GM19099 (cell line): Measurements from ENCODE around the gene OR6B2.

Source experiments
- POLR2A ChIP-seq: IDR thresholded peaks from 3 replicates; pipeline ENCODE4 v1.6.1; 2011; ENCODE audit warnings: low read depth; ENCODE audit not compliant: insufficient read length; ENCODE audit errors: extremely low read depth

OR6B2 gene

DNA sequence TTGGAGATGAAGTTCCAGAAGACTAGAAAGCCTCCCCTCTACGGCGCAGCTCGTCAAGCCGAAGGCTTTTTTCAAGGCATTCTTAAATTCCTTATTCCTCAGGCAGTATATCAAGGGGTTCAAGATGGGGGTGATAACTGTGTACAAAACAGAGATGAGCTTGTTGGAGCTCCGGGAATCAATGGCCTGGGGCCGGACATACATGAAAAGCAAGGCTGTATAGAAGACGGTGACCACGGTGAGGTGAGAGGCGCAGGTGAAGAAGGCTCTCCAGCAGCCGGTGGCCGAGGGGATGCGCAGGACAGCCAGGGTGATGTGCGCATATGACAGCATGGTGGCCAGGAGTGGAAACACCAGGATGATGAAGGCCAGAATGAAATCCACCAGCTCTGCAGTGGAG is 14.9 kb upstream of the OR6B2 start:
- no peak for TF ChIP-seq POLR2A

DNA sequence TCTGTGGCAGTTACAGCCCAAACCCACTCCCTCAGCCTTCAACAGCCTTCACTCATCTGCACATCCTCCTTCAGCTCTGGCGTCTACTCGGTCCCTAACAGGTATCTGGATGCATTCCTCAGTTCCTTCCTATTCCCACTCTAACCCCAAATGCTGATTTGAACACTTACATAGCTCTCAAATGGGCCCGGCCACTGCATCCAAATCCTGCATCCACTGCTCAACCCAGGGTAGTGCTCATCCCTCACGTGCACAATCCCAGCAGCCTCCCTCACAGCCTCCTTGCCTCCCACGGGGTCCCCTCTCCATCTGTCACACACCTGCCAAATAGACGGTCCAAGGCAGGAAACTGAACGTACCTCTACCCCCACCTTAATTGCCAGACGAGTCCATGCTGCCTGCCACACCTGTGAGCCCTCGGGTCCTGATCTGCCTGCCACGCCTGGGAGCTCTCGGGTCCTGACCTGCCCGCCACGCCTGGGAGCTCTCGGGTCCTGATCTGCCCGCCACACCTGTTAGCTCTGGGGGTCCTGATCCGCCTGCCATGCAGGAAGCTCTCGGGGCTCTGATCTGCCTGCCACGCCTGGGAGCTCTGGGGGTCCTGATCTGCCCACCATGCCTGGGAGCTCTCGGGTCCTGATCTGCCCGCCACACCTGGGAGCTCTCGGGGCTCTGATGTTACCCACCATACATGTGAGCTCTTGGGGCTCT is 13.2 kb upstream of the OR6B2 start:
- no peak for TF ChIP-seq POLR2A

DNA sequence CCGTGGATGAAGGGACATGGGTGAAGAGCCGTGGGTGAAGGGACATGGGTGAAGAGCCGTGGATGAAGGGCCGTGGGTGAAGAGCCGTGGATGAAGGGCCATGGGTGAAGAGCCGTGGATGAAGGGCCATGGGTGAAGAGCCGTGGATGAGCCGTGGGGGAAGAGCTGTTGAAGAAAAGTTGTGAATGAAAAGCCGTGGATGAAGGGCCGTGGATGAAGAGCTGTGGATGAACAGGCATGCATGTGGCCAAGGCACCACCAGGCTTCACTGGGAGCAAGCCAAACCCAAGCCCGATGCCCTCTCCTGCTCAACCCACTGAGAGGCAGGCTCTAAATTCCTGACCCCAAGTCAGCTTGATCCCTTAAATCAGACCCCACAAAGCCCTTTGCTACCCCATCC is 12.5 kb upstream of the OR6B2 start:
- TF ChIP-seq POLR2A, result no peak

DNA sequence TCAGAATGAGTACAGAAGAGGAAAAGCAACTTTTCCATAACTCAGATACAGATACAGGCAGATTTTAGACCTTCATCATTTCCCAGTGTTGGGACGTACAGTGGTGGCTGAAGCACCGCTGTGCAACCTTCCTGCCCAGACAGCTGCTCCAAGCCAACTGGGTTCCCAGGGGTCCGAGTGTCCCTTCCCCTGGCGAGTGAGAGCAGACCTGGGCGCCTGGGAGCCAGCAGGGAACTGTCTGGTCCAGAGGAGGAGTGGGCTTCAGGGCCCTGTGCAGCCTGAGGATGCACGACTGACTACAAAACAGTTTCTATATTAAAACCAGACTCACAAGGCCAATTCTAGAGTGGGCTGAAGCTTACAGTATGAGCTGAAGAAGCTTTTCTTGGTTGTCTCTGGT is 11.1 kb upstream of the OR6B2 start:
- no peak for TF ChIP-seq POLR2A

DNA sequence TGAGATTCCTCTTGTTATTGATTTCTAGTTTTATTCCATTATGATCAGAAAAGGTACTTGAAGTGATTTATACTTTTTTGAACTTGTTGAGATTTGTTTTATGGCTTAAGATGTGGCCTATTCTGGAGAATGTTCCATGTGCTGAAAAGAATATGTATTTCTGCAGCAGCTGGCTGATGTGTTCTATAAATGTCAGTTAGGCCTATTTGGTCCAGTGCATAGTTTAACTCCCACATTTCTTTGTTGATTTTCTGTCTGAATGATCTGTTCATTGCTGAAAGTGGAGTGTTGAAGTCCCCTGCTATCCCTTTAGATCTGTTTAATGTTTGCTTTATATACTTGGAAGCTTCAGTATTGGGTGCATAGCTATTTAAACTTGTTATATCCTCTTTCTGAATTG is 7.1 kb upstream of the OR6B2 start:
- no peak for TF ChIP-seq POLR2A

DNA sequence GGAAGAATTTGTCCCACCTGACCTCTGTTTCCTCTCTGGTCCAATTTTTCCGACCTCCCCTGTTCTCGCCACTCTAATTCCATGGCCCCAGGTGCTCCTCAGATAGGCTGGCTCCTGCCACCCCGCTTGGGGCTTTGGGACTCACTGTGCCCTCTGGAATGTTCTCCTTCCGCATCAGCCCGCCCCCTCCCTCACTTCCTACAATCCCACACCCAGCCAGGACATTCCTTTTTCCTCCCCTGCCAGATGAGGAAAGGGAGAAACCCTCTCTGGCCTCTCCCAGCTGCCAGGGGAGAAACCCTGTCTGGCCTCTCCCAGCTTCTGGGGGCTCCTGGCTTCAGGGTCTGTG is 3.1 kb upstream of the OR6B2 start:
- TF ChIP-seq POLR2A, result no peak

DNA sequence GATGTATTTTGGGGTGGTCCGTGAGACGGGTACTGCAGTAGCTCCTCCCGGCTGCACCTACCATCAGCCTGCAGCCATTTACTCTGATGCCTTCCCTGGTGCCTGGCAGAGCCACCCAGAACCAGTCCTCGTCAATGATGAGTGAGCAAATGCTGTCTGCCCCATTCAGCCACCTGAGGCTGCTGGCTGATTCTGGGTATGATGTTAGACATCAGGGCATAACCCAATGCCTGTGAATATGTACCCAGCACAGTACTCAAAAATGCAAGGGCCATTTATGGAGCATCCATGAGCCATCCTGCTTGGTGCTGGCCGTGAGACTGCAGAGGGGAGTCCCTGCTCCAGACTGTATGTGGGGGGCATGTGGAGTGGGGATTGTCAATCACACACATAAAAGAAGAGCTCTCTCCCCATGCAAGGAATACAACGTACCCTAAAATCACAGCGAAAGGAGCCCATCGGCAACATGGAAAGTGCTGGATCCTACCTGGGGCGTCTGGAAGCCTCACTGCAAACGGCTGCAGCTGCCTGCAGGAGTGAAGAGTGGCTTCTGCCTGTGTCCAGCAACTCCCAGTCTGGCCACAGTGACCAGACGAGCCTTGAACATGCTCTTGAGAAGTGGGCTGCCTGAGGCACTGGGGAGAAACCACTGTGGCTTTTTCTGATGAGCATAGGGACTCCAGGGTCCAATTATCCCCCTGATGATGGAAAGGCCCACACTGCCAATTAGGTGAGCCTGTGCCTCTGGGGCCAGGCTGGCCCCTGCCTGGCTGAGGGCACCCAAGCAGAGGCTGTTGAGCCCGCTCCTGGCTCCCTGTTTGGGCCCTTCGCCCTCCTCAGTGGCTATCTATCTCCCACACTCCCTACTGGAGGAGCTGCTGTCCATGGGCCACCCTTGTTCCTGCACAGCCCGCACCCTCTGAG is 2.4 kb upstream of the OR6B2 start:
- no peak for TF ChIP-seq POLR2A

DNA sequence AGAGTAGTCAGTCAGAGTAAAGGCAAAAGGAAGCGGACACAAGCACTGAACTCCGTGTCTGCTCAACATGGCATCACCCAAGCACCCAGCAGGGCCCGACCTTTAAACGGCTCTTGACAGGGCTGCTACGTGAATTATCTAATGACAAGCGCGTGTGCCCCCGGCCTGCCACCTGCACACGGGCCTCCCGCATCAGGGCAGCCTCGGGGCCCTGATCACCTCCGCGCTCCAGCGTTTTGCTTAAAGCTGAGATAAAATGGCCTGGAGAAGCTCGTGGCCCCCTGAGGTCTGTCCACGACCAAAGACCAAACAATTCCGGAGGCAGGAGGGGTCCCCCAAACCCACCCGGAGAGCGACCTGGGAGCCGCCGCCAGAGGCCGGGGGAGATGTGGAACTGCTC is 5.5 kb downstream of the OR6B2 start:
- no peak for TF ChIP-seq POLR2A

DNA sequence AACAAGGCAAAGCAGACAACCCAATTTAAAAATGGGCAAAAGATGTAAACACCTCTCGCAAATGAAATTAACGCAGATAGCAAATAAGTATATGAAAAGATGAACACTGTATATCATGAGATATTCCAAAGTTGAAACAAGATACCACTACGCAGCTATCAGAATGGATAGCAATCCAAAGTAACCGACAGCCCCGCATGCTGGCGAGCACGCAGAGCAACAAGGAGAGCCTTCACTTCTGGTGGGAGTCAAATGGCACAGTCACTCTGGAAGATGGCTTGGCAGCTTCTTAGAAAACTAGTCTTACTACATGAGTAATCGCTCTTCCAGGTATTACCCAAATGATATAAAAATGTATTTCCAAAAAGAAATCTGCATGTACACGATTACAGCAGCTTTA is 6.4 kb downstream of the OR6B2 start:
- TF ChIP-seq POLR2A, result no peak

DNA sequence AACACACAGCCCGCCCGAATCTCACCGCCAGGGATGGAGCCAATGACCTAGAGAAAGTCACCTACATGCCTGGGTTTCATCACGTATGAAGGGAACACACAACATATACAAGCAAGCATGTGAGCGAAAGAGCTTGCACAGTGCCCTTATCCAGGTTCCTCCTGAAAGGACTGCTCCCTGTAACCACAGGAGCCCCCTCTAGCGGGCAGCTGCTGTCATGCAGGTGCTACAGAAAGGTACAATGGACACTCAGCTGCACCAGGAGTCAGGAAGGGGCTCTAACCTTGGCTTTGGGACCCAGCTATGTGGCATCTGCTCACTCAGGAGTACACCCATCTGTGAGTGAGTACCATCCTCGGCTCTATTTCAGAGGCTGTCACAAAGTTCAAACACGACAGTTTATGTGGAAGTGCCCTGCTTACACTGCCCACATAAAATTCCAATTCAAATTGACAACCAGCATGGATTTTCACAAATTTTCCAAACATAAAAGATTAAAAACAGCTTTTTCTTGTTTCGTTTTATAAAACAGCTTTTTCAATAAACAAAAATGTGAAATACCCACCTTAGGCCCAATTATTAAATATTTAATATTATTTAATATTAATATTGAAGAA is 8.6 kb downstream of the OR6B2 start:
- no peak for TF ChIP-seq POLR2A

DNA sequence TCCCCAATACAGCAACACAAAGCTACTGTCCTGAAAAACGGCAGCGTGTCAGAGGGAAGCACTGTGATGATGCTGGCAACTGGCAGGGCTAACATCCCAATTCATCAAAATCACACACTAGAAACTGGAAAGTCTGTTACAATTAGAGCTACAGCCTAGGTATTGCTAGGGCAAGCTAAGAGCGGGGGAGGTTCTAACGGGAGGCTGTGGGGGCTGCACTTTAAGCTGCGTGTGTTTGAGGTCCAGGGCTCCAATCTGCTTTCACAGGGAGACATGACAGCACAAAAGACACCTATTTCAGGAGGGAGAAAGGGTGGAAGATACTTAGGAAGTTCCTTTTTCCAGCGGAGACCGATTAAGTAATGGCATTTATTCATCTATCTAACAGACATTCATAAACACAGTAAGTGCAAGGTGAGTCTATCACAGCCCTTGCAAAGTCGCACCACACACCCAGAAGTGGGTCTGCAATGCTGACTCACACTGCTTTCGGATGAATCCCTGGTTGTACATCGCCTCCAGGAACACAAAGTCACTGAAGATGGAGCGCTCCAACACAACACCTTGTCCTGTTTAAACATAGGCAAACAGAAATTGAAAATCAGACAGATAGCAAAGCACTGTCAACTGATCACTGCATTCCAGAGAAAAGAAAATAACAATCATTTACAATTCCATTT is 12.0 kb downstream of the OR6B2 start:
- TF ChIP-seq POLR2A, result no peak

DNA sequence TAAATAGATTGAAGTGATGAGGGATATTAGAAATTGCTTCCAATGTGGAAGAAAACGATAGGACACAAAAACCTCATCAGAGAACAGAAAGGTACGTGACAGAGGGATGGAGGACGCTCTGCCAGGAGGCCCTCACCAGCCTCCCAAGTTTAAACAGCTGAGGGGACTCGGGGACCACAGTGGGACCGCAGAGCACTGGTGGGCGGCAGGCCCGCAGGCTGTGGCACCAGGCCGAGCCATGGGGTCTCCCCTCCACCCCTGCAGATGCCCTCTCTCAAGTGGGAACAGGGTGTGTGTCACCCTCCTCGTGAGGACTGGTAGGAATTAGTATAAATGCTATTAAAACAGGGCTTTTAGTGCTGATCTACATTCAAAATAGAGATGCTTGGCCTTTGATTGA is 15.9 kb downstream of the OR6B2 start:
- no peak for TF ChIP-seq POLR2A

DNA sequence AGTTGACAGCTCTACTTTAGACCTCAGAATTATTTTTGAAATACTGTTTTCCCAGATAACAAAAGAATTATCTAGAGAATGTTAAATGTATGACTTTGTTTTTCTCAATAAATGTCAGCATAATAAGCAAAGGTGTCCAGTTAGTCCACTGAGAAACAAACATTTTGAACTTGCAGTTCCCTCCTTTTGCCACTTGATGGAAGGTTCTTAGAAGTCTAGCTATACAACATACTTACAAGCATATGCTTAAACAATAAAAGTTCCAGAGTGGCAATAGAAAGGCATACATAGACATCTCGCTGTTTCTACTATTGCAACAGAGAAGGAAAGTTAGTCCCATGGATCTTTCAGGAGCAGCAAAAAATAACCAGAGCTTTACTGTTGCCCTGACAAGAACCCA is 16.9 kb downstream of the OR6B2 start:
- TF ChIP-seq POLR2A, result no peak

DNA sequence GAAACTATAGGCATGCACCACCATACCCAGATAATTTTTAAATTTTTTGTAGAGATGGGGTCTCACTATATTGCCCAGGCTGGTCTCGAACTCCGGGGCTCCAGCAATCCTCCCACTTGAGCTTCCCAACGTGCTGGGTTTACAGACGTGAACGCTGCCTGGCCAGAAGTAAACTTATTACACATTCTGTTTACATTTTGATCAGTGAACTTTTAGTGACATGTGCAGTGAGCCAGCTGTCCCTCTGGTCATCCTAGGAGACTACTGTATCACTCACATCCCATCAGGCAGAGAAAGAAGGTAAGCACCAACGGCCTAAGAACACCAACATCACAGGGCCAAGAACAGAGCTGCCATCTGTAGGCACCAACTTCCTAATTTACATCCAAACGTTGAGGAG is 27.2 kb downstream of the OR6B2 start:
- no peak for TF ChIP-seq POLR2A

DNA sequence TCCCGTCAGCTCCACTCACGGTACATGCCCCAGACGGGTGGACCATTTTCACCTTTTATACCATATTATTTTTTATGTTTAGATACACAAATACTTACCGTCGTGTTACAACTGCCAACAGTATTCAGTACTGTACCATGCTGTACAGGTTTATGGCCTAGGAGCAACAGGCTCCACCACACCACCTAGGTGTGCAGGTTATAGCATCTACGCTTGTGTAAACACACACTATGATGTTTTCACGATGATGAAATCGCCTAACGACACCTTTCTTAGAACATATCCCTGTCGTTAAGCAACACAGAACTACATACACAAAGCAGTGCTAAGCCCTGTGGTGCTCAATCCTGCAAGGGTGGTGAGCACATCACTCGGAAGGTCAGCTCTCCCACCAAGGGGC is 29.6 kb downstream of the OR6B2 start:
- TF ChIP-seq POLR2A, result no peak
